ENCODE measurements around the gene JAG2. TPM values are rescaled to one million over a fixed set of nuclear protein-coding genes. Genes with fewer than 3 reads are reported as not detected.

JAG2 gene
- total and polyA plus RNA-seq, 10 donors: 3.0 to 14.3 (median 6.4) TPM

DNA sequence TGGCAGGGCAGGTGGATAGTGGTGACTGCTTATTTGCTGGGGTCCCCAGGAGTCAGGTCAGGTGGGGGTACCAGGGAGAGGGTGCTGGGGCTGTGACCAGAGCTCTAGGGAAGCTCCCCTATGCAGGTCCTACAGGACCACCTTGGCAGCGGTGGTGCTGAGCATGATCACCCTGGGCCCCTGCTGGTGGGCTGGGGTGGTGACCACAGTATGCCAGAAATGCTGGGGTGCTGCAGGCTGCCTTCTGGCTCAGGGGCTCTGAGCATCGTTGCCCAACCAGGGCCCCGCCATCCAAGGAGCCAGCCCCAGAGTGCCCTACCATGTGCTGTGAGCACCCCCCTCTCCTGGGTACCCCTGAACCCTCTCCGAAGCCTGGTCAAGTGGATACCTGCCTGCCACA, 30.0 kb upstream of the JAG2 start:
- no peak for TF ChIP-seq POLR2AphosphoS5 (IDR thresholded peaks at IDR 0.05)
- TF ChIP-seq POLR2A (IDR thresholded peaks at IDR 0.05): no peak
- TF ChIP-seq, protein P1, sequence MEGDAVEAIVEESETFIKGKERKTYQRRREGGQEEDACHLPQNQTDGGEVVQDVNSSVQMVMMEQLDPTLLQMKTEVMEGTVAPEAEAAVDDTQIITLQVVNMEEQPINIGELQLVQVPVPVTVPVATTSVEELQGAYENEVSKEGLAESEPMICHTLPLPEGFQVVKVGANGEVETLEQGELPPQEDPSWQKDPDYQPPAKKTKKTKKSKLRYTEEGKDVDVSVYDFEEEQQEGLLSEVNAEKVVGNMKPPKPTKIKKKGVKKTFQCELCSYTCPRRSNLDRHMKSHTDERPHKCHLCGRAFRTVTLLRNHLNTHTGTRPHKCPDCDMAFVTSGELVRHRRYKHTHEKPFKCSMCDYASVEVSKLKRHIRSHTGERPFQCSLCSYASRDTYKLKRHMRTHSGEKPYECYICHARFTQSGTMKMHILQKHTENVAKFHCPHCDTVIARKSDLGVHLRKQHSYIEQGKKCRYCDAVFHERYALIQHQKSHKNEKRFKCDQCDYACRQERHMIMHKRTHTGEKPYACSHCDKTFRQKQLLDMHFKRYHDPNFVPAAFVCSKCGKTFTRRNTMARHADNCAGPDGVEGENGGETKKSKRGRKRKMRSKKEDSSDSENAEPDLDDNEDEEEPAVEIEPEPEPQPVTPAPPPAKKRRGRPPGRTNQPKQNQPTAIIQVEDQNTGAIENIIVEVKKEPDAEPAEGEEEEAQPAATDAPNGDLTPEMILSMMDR (IDR thresholded peaks at IDR 0.05 in 8 of 11, conservative IDR thresholded peaks at IDR 0.05 in 3 of 11): no peak
- H3K9me3 ChIP-seq: no peaks in the 10 kb centered on the region
- no peaks in the 10 kb centered on the region for H3K36me3 ChIP-seq
- no peak for DNase-seq
- H3K4me1 ChIP-seq: peaks cover 30 to 97% (median 74%) of the 10 kb centered on the region in 6 donors
- H3K4me3 ChIP-seq: no peak overlapping the region
- WGBS, 5 donors: 70 to 93% (median 83%) methylated on average over 2 to 4 of the region's 4 CpGs
- intact Hi-C loops (cut with DNase I; ENCODE audit: low total_unique reads): no loop called here
- H3K27me3 ChIP-seq (replicated peaks in 1 of 7): peaks cover 0 to 99% (median 56%) of the 10 kb centered on the region in 7 donors
- peak overlapping the region in 3 of 8 donors; percentile 36 to 50 (median 38) for H3K27ac ChIP-seq

DNA sequence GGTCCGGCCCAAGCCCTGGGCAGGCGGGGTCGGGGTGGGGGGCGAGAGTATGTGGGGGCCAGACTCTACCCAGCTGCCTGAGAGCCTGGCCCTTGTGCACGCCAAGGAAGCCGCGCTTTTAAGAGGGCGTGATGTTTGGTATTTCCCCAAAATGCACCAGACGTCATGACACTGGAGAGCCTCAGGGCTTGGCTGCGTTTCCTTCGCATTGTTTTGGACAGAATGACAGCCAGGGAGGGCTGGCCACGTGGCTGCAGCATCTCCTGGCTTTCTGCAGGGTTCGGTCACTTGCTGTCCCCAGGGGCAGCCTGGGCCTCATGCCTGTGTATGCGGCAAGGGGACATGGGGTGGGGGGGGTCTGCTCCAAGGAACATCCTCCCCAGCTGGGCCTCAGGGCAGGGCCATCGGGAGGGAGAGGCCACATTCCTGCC, 28.6 kb upstream of the JAG2 start:
- H3K27ac ChIP-seq: peak overlapping the region in 4 of 8 donors; percentile 40 to 57 (median 52)

GRCh38 chr14:105196265-105196960, 27.8 kb upstream of the JAG2 start:
- H3K4me1 ChIP-seq: peaks cover 22 to 86% (median 65%) of the 10 kb centered on the region in 6 donors
- peaks cover 0 to 95% (median 47%) of the 10 kb centered on the region in 7 donors for H3K27me3 ChIP-seq (replicated peaks in 1 of 7)
- WGBS, 5 donors: 2 to 3% (median 3%) methylated on average over 43 to 58 of the region's 58 CpGs; no CpG with 5 or more reads in 1 of the 5 donors
- no peak for DNase-seq
- intact Hi-C loops (cut with DNase I; ENCODE audit: low total_unique reads): no loop called here
- no peaks in the 10 kb centered on the region for H3K36me3 ChIP-seq
- H3K9me3 ChIP-seq: no peaks in the 10 kb centered on the region
- peak; percentile 48 to 74 (median 69) for TF ChIP-seq POLR2AphosphoS5 (IDR thresholded peaks at IDR 0.05)
- no peak for TF ChIP-seq POLR2A (IDR thresholded peaks at IDR 0.05)
- peak overlapping the region in 3 of 8 donors; percentile 17 to 53 (median 25) for H3K4me3 ChIP-seq
- peak overlapping the region in 4 of 8 donors; percentile 40 to 57 (median 52) for H3K27ac ChIP-seq

More for the DNA sequence above, 28.6 kb upstream of the JAG2 start:
- H3K9me3 ChIP-seq: no peaks in the 10 kb centered on the region
- intact Hi-C loops (cut with DNase I; ENCODE audit: low total_unique reads): no loop called here
- H3K4me1 ChIP-seq: peaks cover 29 to 94% (median 73%) of the 10 kb centered on the region in 6 donors
- 0 to 6% (median 3%) methylated on average over 6 to 15 of the region's 15 CpGs for WGBS, 5 donors
- H3K4me3 ChIP-seq: peak overlapping the region in 1 of 8 donors; percentile 53
- no peaks in the 10 kb centered on the region for H3K36me3 ChIP-seq
- DNase-seq: no peak
- peaks cover 0 to 97% (median 53%) of the 10 kb centered on the region in 7 donors for H3K27me3 ChIP-seq (replicated peaks in 1 of 7)
- no peak for TF ChIP-seq POLR2AphosphoS5 (IDR thresholded peaks at IDR 0.05)
- TF ChIP-seq, protein P1 (IDR thresholded peaks at IDR 0.05 in 8 of 11, conservative IDR thresholded peaks at IDR 0.05 in 3 of 11): no peak
- TF ChIP-seq POLR2A (IDR thresholded peaks at IDR 0.05): no peak

DNA sequence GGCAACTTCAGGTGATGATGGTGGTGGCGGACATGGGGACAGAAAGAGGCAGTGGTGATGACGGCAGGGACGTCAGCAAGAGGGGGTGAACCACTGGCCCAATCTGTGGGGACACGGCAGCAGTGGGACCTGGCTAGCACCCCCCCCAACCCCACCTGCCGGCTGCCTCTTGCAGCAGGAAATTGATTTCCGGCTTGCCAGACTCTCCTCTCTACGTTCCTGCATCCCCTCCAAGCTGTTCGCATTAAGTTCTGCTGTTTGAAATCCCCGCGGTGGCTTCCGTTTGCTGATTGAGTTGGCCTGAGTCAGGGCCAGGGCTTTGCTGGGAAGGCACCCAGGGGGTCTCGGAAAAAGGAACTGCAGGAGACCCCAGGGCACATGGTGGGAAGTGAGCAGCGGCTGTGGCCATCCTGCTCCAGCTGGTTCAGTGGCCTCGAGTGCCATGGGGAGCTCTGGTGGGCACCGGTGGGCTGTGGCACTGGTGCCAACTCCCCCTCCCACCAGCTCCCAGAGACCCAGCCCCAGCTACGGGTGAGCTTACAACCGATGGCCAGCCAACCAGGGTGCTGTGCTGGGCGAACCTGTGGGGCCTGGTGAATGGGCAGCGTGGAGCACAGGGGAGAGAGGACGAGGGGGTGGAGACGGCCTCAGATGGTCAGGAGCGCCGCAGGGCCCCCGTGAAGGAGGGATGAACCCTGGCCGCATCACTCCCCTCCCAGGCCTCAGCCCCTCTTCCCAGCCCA, 27.1 kb upstream of the JAG2 start:
- H3K27me3 ChIP-seq (replicated peaks in 1 of 7): peaks cover 0 to 94% (median 40%) of the 10 kb centered on the region in 7 donors
- peak overlapping the region in 1 of 8 donors; percentile 53 for H3K4me3 ChIP-seq
- intact Hi-C loops (cut with DNase I; ENCODE audit: low total_unique reads): no loop called here
- no peaks in the 10 kb centered on the region for H3K9me3 ChIP-seq
- H3K4me1 ChIP-seq: peaks cover 22 to 79% (median 61%) of the 10 kb centered on the region in 6 donors
- DNase-seq: no peak
- TF ChIP-seq, protein P1 (IDR thresholded peaks at IDR 0.05 in 8 of 11, conservative IDR thresholded peaks at IDR 0.05 in 3 of 11): no peak
- TF ChIP-seq POLR2AphosphoS5 (IDR thresholded peaks at IDR 0.05) (no peak), POLR2A (IDR thresholded peaks at IDR 0.05) (no peak)
- H3K27ac ChIP-seq: peak overlapping the region in 4 of 8 donors; percentile 40 to 57 (median 52)
- 16 to 32% (median 17%) methylated on average over 16 to 25 of the region's 25 CpGs for WGBS, 5 donors
- H3K36me3 ChIP-seq: no peaks in the 10 kb centered on the region

Data from spleen (tissue), 11 donors.